ENCODE measurements around the gene BPIFB4.

GRCh38 chr20:33111306-33111705 lies 31.9 kb downstream of the BPIFB4 start:
- TF ChIP-seq CTCF (IDR thresholded peaks at IDR 0.05 in 8 of 11, conservative IDR thresholded peaks at IDR 0.05 in 3 of 11): no peak
- no peak for TF ChIP-seq POLR2A (IDR thresholded peaks at IDR 0.05)
- TF ChIP-seq POLR2AphosphoS5 (IDR thresholded peaks at IDR 0.05): no peak
